Measurements from ENCODE around the gene PPDPF. TPM values are rescaled to one million over a fixed set of nuclear protein-coding genes. Genes with fewer than 3 reads are reported as not detected.

PPDPF gene
- total RNA-seq, 1 experiment from 2014 or later = 148 TPM

DNA sequence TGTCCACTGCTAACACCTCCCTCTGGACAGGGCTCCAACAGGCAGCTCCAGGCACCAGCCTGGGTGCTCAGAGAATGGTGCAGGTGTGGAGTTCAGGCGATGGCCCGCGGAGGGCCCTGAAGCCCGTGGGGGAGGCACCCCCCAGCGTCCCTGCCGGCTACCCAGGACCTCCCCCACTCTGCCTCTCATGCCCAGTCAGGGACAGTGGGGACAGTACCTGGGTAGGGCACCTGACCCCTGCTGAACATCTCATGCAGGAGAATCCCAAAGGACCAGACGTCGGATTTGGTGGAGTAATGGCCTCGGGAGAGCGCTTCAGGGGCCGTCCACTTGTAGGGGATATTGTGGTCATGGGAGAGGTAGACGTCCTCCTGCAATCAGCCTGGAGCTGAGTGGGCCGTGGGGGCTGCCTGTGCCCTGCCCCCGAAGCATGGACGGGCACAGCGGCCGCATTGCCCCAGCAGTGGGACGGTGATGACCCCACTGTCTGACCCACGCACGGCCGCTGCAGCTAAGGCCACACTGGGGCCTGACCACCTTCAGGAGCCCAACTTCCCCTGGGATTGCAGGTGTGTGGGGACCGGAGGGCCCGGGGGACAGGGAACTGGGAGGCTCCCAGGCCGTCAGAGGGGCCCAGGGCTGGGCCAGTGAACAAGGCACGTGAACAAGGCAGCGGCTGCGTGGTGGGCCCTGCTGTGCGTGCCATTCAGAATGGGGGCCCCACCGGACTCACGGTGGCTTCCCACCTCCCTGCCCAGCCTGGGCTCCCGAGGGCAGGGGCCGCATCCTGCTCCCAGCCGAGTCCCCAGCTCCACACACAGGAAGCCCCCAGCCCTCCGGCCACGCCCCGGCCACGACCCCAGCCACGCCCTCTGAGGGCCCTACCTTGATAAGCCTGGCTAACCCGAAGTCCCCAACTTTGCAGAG is 9.6 kb downstream of the PPDPF start:
- TF ChIP-seq EZH2 (IDR thresholded peaks at IDR 0.05; ENCODE audit: borderline replicate concordance, low read depth, low read length, poor library complexity, severe bottlenecking) = no peak
- TF ChIP-seq, protein P1, sequence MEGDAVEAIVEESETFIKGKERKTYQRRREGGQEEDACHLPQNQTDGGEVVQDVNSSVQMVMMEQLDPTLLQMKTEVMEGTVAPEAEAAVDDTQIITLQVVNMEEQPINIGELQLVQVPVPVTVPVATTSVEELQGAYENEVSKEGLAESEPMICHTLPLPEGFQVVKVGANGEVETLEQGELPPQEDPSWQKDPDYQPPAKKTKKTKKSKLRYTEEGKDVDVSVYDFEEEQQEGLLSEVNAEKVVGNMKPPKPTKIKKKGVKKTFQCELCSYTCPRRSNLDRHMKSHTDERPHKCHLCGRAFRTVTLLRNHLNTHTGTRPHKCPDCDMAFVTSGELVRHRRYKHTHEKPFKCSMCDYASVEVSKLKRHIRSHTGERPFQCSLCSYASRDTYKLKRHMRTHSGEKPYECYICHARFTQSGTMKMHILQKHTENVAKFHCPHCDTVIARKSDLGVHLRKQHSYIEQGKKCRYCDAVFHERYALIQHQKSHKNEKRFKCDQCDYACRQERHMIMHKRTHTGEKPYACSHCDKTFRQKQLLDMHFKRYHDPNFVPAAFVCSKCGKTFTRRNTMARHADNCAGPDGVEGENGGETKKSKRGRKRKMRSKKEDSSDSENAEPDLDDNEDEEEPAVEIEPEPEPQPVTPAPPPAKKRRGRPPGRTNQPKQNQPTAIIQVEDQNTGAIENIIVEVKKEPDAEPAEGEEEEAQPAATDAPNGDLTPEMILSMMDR (conservative IDR thresholded peaks at IDR 0.05; ENCODE audit: low read depth, low read length) = no peak
- no peak for DNase-seq (ENCODE audit: low spot score)
- Histone ChIP-seq H3K27me3 (replicated peaks; ENCODE audit: insufficient read depth, low read depth, low read length, poor library complexity) (peaks cover 13% of the 10 kb centered on the region), H3K4me3 (ENCODE audit: low read depth, low read length, poor library complexity, severe bottlenecking) (no peak overlapping the region), H3K36me3 (ENCODE audit: insufficient read depth, low read length, poor library complexity, severe bottlenecking) (no peaks in the 10 kb centered on the region), H3K4me1 (ENCODE audit: insufficient read depth, low read length, poor library complexity, severe bottlenecking) (no peaks in the 10 kb centered on the region), H3K9me3 (ENCODE audit: low read depth, low read length, poor library complexity, severe bottlenecking) (no peaks in the 10 kb centered on the region), H3K27ac (ENCODE audit: low read depth, low read length, poor library complexity, severe bottlenecking) (no peak overlapping the region)
- intact Hi-C loops (cut with micrococcal nuclease; ENCODE audit: unreplicated experiment) = no loop called here
- BruUV-seq (replicated peaks) = no TSS peak
- ChIA-PET POLR2A (ENCODE audit: low non-redundant PET) (no interaction called here), CTCF (interaction anchor here (0.6 kb wide), 1 partner anchor 444 kb away, joined by 4 read pairs; no protein-coding TSS in a partner anchor)

DNA sequence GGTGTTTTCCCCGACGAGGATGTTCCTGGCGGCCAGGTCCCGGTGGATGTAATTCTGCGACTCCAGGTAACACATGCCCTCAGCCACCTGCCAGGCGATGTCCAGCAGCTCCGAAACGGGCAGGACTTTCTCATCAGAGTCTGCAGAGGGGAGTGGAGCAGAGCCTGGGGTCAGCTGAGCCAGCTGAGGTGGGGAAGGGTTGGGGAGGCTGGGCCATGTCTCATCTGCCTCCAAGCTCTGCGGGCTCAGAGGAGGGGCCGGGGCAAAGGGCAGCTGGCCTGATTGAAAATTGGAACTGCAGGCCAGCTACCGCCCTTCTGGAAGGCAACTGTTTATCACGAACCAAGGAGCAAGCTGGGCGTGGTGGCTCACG is 10.2 kb downstream of the PPDPF start:
- no peaks in the 10 kb centered on the region for H3K9me3 ChIP-seq (ENCODE audit: low read depth, low read length, poor library complexity, severe bottlenecking)
- intact Hi-C loops (cut with micrococcal nuclease; ENCODE audit: unreplicated experiment) = no loop called here
- no peak for TF ChIP-seq EZH2 (IDR thresholded peaks at IDR 0.05; ENCODE audit: borderline replicate concordance, low read depth, low read length, poor library complexity, severe bottlenecking)
- TF ChIP-seq, protein P1 (conservative IDR thresholded peaks at IDR 0.05; ENCODE audit: low read depth, low read length) = no peak
- no peak overlapping the region for H3K4me3 ChIP-seq (ENCODE audit: low read depth, low read length, poor library complexity, severe bottlenecking)
- no TSS peak for BruUV-seq (replicated peaks)
- DNase-seq (ENCODE audit: low spot score) = no peak
- H3K27me3 ChIP-seq (replicated peaks; ENCODE audit: insufficient read depth, low read depth, low read length, poor library complexity) = peaks cover 13% of the 10 kb centered on the region
- H3K4me1 ChIP-seq (ENCODE audit: insufficient read depth, low read length, poor library complexity, severe bottlenecking) = no peaks in the 10 kb centered on the region
- ChIA-PET CTCF (no interaction called here), POLR2A (ENCODE audit: low non-redundant PET) (no interaction called here)
- no peaks in the 10 kb centered on the region for H3K36me3 ChIP-seq (ENCODE audit: insufficient read depth, low read length, poor library complexity, severe bottlenecking)
- H3K27ac ChIP-seq (ENCODE audit: low read depth, low read length, poor library complexity, severe bottlenecking) = no peak overlapping the region

DNA sequence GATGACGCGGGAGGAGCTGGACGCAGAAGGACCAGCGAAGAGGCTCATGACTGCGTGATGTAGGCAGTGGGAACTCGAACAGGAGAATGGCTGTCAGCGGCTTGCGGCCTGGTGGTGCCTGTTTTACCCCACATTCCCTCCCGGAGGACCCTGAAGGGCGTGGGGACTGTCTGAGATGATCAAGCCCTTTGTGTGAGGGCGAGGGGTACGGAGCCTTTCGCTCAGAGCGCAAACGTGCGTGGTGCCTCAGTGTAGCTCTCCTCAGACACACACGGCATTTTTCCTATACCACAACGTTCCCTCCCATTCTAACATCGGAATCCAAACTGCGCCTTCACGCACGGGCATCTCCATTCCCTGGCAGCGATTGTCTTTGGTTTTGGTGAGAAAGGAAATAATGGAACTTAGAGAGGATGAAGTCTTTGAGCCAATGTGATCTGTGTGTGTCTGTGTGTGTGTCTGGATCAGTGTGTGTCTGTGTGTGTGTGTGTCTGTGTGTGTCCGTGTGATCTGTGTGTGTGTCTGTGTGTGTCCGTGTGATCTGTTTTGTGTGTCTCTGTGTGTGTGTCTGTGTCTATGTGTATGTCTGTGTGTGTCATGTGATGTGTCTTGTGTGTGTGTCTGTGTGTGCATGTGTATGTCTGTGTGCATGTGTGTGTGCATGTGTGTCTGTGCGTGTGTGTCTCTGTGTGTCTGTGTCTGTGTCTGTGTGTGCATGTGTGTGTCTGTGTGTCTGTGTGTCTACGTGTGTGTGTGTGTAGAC is 11.3 kb downstream of the PPDPF start:
- intact Hi-C loops (cut with micrococcal nuclease; ENCODE audit: unreplicated experiment) = no loop called here
- POLR2A ChIA-PET (ENCODE audit: low non-redundant PET) = no interaction called here

More for the DNA sequence above, 11.3 kb downstream of the PPDPF start:
- CTCF ChIA-PET = no interaction called here
- Histone ChIP-seq H3K9me3 (ENCODE audit: low read depth, low read length, poor library complexity, severe bottlenecking) (no peaks in the 10 kb centered on the region), H3K4me3 (ENCODE audit: low read depth, low read length, poor library complexity, severe bottlenecking) (no peak overlapping the region), H3K4me1 (ENCODE audit: insufficient read depth, low read length, poor library complexity, severe bottlenecking) (no peaks in the 10 kb centered on the region), H3K27me3 (replicated peaks; ENCODE audit: insufficient read depth, low read depth, low read length, poor library complexity) (peaks cover 13% of the 10 kb centered on the region), H3K27ac (ENCODE audit: low read depth, low read length, poor library complexity, severe bottlenecking) (no peak overlapping the region), H3K36me3 (ENCODE audit: insufficient read depth, low read length, poor library complexity, severe bottlenecking) (no peaks in the 10 kb centered on the region)
- no TSS peak for BruUV-seq (replicated peaks)
- no peak for DNase-seq (ENCODE audit: low spot score)
- TF ChIP-seq, protein P1 (conservative IDR thresholded peaks at IDR 0.05; ENCODE audit: low read depth, low read length) = no peak
- TF ChIP-seq EZH2 (IDR thresholded peaks at IDR 0.05; ENCODE audit: borderline replicate concordance, low read depth, low read length, poor library complexity, severe bottlenecking) = no peak
